ENCODE measurements around the gene GALNT5. TPM values are rescaled to one million over a fixed set of nuclear protein-coding genes. Genes with fewer than 3 reads are reported as not detected.
A peak's percentile ranks its signal among the peaks of the same experiment; 100 is the strongest.
"Not testable (repeated sequence)": the region's sequence is repeated elsewhere in the genome, so short reads cannot be mapped to it uniquely, and the experiment has no call there.

GALNT5 gene
- polyA plus RNA-seq, 4 donors, result 0.36 to 0.58 (median 0.52) TPM

GRCh38 chr2:157279311-157279710 is 21.8 kb downstream of the GALNT5 start:
- not testable (repeated sequence) for DNase-seq (ENCODE audit: low read depth in 4 of 4, low spot score in 3 of 4)

GRCh38 chr2:157281316-157281715 is 23.8 kb downstream of the GALNT5 start:
- no peak for DNase-seq (ENCODE audit: low read depth in 4 of 4, low spot score in 3 of 4)

GRCh38 chr2:157283468-157283867 is 26.0 kb downstream of the GALNT5 start:
- DNase-seq (ENCODE audit: low read depth in 4 of 4, low spot score in 3 of 4), result no peak

- DNase-seq (ENCODE audit: low read depth in 4 of 4, low spot score in 3 of 4), result no peak
These were observed 29.7 kb downstream of the GALNT5 start for GRCh38 chr2:157287160-157287559.

GRCh38 chr2:157290525-157290924 is 33.0 kb downstream of the GALNT5 start:
- no peak for DNase-seq (ENCODE audit: low read depth in 4 of 4, low spot score in 3 of 4)

- no peak for DNase-seq (ENCODE audit: low read depth in 4 of 4, low spot score in 3 of 4)
These were observed 33.5 kb downstream of the GALNT5 start for GRCh38 chr2:157291018-157291417.

GRCh38 chr2:157292853-157293252 is 35.3 kb downstream of the GALNT5 start:
- DNase-seq (ENCODE audit: low read depth in 4 of 4, low spot score in 3 of 4), result no peak

GRCh38 chr2:157296490-157296889 is 39.0 kb downstream of the GALNT5 start:
- DNase-seq (ENCODE audit: low read depth in 4 of 4, low spot score in 3 of 4), result no peak

- no peak for DNase-seq (ENCODE audit: low read depth in 4 of 4, low spot score in 3 of 4)
These were observed 39.5 kb downstream of the GALNT5 start for GRCh38 chr2:157296958-157297357.

GRCh38 chr2:157301307-157301706 is 43.8 kb downstream of the GALNT5 start:
- no peak for DNase-seq (ENCODE audit: low read depth in 4 of 4, low spot score in 3 of 4)

- DNase-seq (ENCODE audit: low read depth in 4 of 4, low spot score in 3 of 4), result peak in 2 of 4 donors; percentile 38 to 45
These were observed 45.1 kb downstream of the GALNT5 start for GRCh38 chr2:157302492-157303099.

GRCh38 chr2:157303612-157304011 is 46.1 kb downstream of the GALNT5 start:
- no peak for DNase-seq (ENCODE audit: low read depth in 4 of 4, low spot score in 3 of 4)

- peak in 3 of 4 donors; percentile 15 to 44 (median 37) for DNase-seq (ENCODE audit: low read depth in 4 of 4, low spot score in 3 of 4)
These were observed 47.6 kb downstream of the GALNT5 start for GRCh38 chr2:157304811-157305722.

- no peak for DNase-seq (ENCODE audit: low read depth in 4 of 4, low spot score in 3 of 4)
These were observed 48.2 kb downstream of the GALNT5 start for GRCh38 chr2:157305723-157306110.

GRCh38 chr2:157307021-157307420 is 49.5 kb downstream of the GALNT5 start:
- no peak for DNase-seq (ENCODE audit: low read depth in 4 of 4, low spot score in 3 of 4)

GRCh38 chr2:157309878-157310277 is 52.4 kb downstream of the GALNT5 start:
- no peak for DNase-seq (ENCODE audit: low read depth in 4 of 4, low spot score in 3 of 4)

GRCh38 chr2:157311706-157312105 is 54.2 kb downstream of the GALNT5 start:
- DNase-seq (ENCODE audit: low read depth in 4 of 4, low spot score in 3 of 4), result no peak

- DNase-seq (ENCODE audit: low read depth in 4 of 4, low spot score in 3 of 4), result no peak
These were observed 55.5 kb downstream of the GALNT5 start for GRCh38 chr2:157312866-157313486.

GRCh38 chr2:157315901-157316300 is 58.4 kb downstream of the GALNT5 start:
- DNase-seq (ENCODE audit: low read depth in 4 of 4, low spot score in 3 of 4), result no peak

GRCh38 chr2:157318884-157319283 is 61.4 kb downstream of the GALNT5 start:
- no peak for DNase-seq (ENCODE audit: low read depth in 4 of 4, low spot score in 3 of 4)

- DNase-seq (ENCODE audit: low read depth in 4 of 4, low spot score in 3 of 4), result no peak
These were observed 62.3 kb downstream of the GALNT5 start for GRCh38 chr2:157319795-157320194.
